IMR-90 (cell line): ENCODE measurements around the gene ZC3H4. TPM values are rescaled to one million over a fixed set of nuclear protein-coding genes. Genes with fewer than 3 reads are reported as not detected.

Source experiments
- ATAC-seq: fragments of 200-7000 bp; cut with Tn5 transposase; 2 replicates; pipeline ENCODE4 v1.9.1; 2020; ENCODE audit warnings: low read depth, mild to moderate bottlenecking, moderate library complexity
- BruUV-seq: library from RNA; stranded (reverse); fragments of 400-500 nt; replicated peaks from 2 replicates; lab custom pipeline; 2021; lab: Mats Ljungman, UMichigan
- CTCF ChIA-PET: fragments of 300-600 bp; formaldehyde crosslinking; extraction: SDS; loops from one replicate; lab custom pipeline; 2021; ENCODE audit warnings: antibody characterized with exemption; lab: Yijun Ruan, JAX
- POLR2A ChIA-PET: fragments of 300-600 bp; sonication (Branson Sonifier 250); formaldehyde crosslinking; loops from one replicate; lab custom pipeline; 2022; ENCODE audit warnings: antibody characterized with exemption; ENCODE audit not compliant: unreplicated experiment; lab: Charles Lee
- DNase-seq: peaks from one replicate; pipeline ENCODE4 v3.0.0; 2013
- H2AFZ ChIP-seq: replicated peaks from 2 replicates; pipeline ENCODE3; 2013; ENCODE audit warnings: low read length, mild to moderate bottlenecking; ENCODE audit not compliant: poor library complexity
- H2AK5ac ChIP-seq: 2 replicates; pipeline ENCODE4 v1.6.1; 2013; ENCODE audit warnings: low read depth, low read length, inconsistent platforms
- H2AK9ac ChIP-seq: replicated peaks from 2 replicates; pipeline ENCODE3; 2013; ENCODE audit warnings: mild to moderate bottlenecking, low read depth, low read length, moderate library complexity; ENCODE audit not compliant: poor library complexity
- H2BK120ac ChIP-seq: 2 replicates; pipeline ENCODE4 v1.6.1; 2013; ENCODE audit warnings: low read depth, low read length, inconsistent platforms
- H2BK15ac ChIP-seq: 3 replicates; pipeline ENCODE4 v1.6.1; 2013; ENCODE audit warnings: low read depth, low read length, inconsistent platforms
- H2BK20ac ChIP-seq: 2 replicates; pipeline ENCODE4 v1.6.1; 2013; ENCODE audit warnings: low read depth, mild to moderate bottlenecking, inconsistent platforms, low read length, moderate library complexity
- H2BK5ac ChIP-seq: 2 replicates; pipeline ENCODE4 v1.6.1; 2013; ENCODE audit warnings: mild to moderate bottlenecking, low read depth, low read length, inconsistent platforms; ENCODE audit not compliant: poor library complexity, severe bottlenecking
- H3K14ac ChIP-seq: replicated peaks from 2 replicates; pipeline ENCODE4 v1.6.1; 2013; ENCODE audit warnings: low read depth, low read length, inconsistent platforms
- H3K18ac ChIP-seq: 2 replicates; pipeline ENCODE4 v1.6.1; 2013; ENCODE audit warnings: low read depth, low read length, control low read depth
- H3K23ac ChIP-seq: 2 replicates; pipeline ENCODE4 v1.6.1; 2013; ENCODE audit warnings: low read depth, low read length, inconsistent platforms
- H3K27ac ChIP-seq: 2 replicates; pipeline ENCODE4 v1.5.1; 2013; ENCODE audit warnings: mild to moderate bottlenecking, control low read depth, low read length; ENCODE audit not compliant: insufficient read depth
- H3K27me3 ChIP-seq: 2 replicates; pipeline ENCODE4 v1.6.1; 2013; ENCODE audit warnings: low read length; ENCODE audit not compliant: control insufficient read depth, insufficient read depth
- H3K36me3 ChIP-seq: 2 replicates; pipeline ENCODE4 v1.6.1; 2013; ENCODE audit warnings: low read length, mixed read lengths; ENCODE audit not compliant: control insufficient read depth, insufficient read depth
- H3K4ac ChIP-seq: 2 replicates; pipeline ENCODE4 v1.6.1; 2013; ENCODE audit warnings: low read depth, low read length, inconsistent platforms
- H3K4me1 ChIP-seq: 2 replicates; pipeline ENCODE4 v1.6.1; 2013; ENCODE audit warnings: low read length, mixed read lengths; ENCODE audit not compliant: control insufficient read depth, insufficient read depth
- H3K4me2 ChIP-seq: 2 replicates; pipeline ENCODE4 v1.6.1; 2013; ENCODE audit warnings: low read depth, mild to moderate bottlenecking, control low read depth, low read length, moderate library complexity
- H3K4me3 ChIP-seq: 2 replicates; pipeline ENCODE4 v1.5.1; 2013; ENCODE audit warnings: low read depth, mild to moderate bottlenecking, control low read depth, low read length, moderate library complexity; ENCODE audit not compliant: insufficient read depth
- H3K56ac ChIP-seq: 2 replicates; pipeline ENCODE4 v1.6.1; 2013; ENCODE audit warnings: low read length, inconsistent platforms; ENCODE audit not compliant: insufficient read depth; ENCODE audit errors: extremely low read depth
- H3K79me1 ChIP-seq, 2 experiments: 2 replicates each; pipeline ENCODE4 v1.6.1; 2013; ENCODE audit warnings: low read length in 2 of 2, inconsistent platforms in 1 of 2, low read depth in 1 of 2
- H3K9ac ChIP-seq: 2 replicates; pipeline ENCODE4 v1.6.1; 2013; ENCODE audit warnings: low read depth, low read length, control low read depth
- H3K9me1 ChIP-seq: 2 replicates; pipeline ENCODE4 v1.6.1; 2013; ENCODE audit warnings: low read length, inconsistent platforms; ENCODE audit not compliant: insufficient read depth
- H3K9me3 ChIP-seq: 2 replicates; pipeline ENCODE4 v1.6.1; 2013; ENCODE audit warnings: low read length; ENCODE audit not compliant: control insufficient read depth, insufficient read depth
- H4K20me1 ChIP-seq: 2 replicates; pipeline ENCODE4 v1.6.1; 2013; ENCODE audit warnings: low read length, inconsistent platforms; ENCODE audit not compliant: insufficient read depth
- H4K5ac ChIP-seq: 2 replicates; pipeline ENCODE4 v1.6.1; 2013; ENCODE audit warnings: mild to moderate bottlenecking, low read depth, low read length, control low read depth
- H4K8ac ChIP-seq, 2 experiments: 2 replicates each; pipeline ENCODE4 v1.6.1; 2013; ENCODE audit warnings: low read depth in 2 of 2, low read length in 2 of 2, control low read depth in 1 of 2, inconsistent platforms in 1 of 2
- H4K91ac ChIP-seq: 2 replicates; pipeline ENCODE4 v1.6.1; 2013; ENCODE audit warnings: low read depth, low read length, inconsistent platforms; ENCODE audit not compliant: insufficient read depth
- MAFK ChIP-seq: IDR thresholded peaks from 2 replicates; pipeline ENCODE4 v1.6.1; 2012; ENCODE audit warnings: low read depth, low read length, improper control_type of control experiment
- MAZ ChIP-seq: IDR thresholded peaks from 2 replicates; pipeline ENCODE4 v1.6.1; 2012; ENCODE audit warnings: low read depth, mild to moderate bottlenecking, low read length, improper control_type of control experiment, moderate library complexity, borderline replicate concordance
- MXI1 ChIP-seq: IDR thresholded peaks from 2 replicates; pipeline ENCODE4 v1.6.1; 2012; ENCODE audit warnings: low read depth, mild to moderate bottlenecking, low read length, moderate library complexity, borderline replicate concordance
- NFE2L2 ChIP-seq: fragments of 150-350 bp; IDR thresholded peaks from 2 replicates; pipeline ENCODE4 v1.6.1; 2016; ENCODE audit warnings: low read depth, mild to moderate bottlenecking, low read length
- POLR2A ChIP-seq: IDR thresholded peaks from 2 replicates; pipeline ENCODE4 v1.6.1; 2012; ENCODE audit warnings: mild to moderate bottlenecking, low read depth, low read length
- RAD21 ChIP-seq: IDR thresholded peaks from 2 replicates; pipeline ENCODE4 v1.6.1; 2012; ENCODE audit warnings: low read length, improper control_type of control experiment
- RCOR1 ChIP-seq: IDR thresholded peaks from 2 replicates; pipeline ENCODE4 v1.6.1; 2012; ENCODE audit warnings: mild to moderate bottlenecking, low read length, improper control_type of control experiment; ENCODE audit not compliant: insufficient replicate concordance
- RFX5 ChIP-seq: IDR thresholded peaks from 2 replicates; pipeline ENCODE4 v1.8.0; 2012; ENCODE audit warnings: low read depth, mild to moderate bottlenecking, low read length, moderate library complexity
- SMC3 ChIP-seq: fragments of 150-350 bp; IDR thresholded peaks from 2 replicates; pipeline ENCODE4 v1.6.1; 2016; ENCODE audit warnings: low read depth, mild to moderate bottlenecking, antibody characterized with exemption, low read length, moderate library complexity
- WGBS, 2 experiments: methylation state at CpG; one replicate each; pipeline versions ENCODE4 v1.1.5 to v1.1.7; 2013; ENCODE audit warnings: missing lambda C conversion rate in 2 of 2; ENCODE audit not compliant: insufficient read length in 1 of 2; ENCODE audit errors: extremely low coverage in 2 of 2; 5-methylcytosine and 5-hydroxymethylcytosine counted together
- dilution Hi-C: fragments of 300-500 bp; cut with HindIII; formaldehyde crosslinking; loops from one replicate; pipeline ENCODE4 v1.14.3; 2018; ENCODE audit warnings: low sequenced_read_pairs; ENCODE audit not compliant: unreplicated experiment
- in situ Hi-C: fragments of 300-500 bp; cut with MboI; formaldehyde crosslinking; loops from 3 replicates; pipeline ENCODE4 v1.14.3; 2019; ENCODE audit warnings: low sequenced_read_pairs, inconsistent platforms, mixed read lengths
- intact Hi-C: fragments of 100-400 bp; cut with micrococcal nuclease; formaldehyde crosslinking; loops from 2 replicates; pipeline ENCODE4 v1.10.0; 2022
- polyA plus RNA-seq, 3 experiments: library from polyadenylated mRNA; depleted of rRNA; stranded (reverse); fragments of >200 nt; gene quantifications; 2 replicates each; pipeline ENCODE4 v1.2.3, GENCODE V29; 2012; ENCODE audit warnings: low replicate concordance in 1 of 3
- total RNA-seq: library from RNA; depleted of rRNA; stranded (reverse); fragments of >200 nt; gene quantifications from 2 replicates; pipeline ENCODE4 v1.2.3, GENCODE V29; 2012
- TF ChIP-seq, protein P1 (sequence below): fragments of 150-350 bp; IDR thresholded peaks from 2 replicates; pipeline ENCODE4 v1.6.1; 2016; ENCODE audit warnings: low read depth, mild to moderate bottlenecking, low read length, moderate library complexity, borderline replicate concordance
- TF ChIP-seq, protein P2 (sequence below): fragments of 150-350 bp; IDR thresholded peaks from 2 replicates; pipeline ENCODE4 v1.6.1; 2017; ENCODE audit warnings: mild to moderate bottlenecking, antibody characterized with exemption, low read length, low read depth

Gene ZC3H4
- total and polyA plus RNA-seq, 2 of the 4 experiments (the other 2 are of a cell fraction), result 3.9 to 8.9 TPM

DNA sequence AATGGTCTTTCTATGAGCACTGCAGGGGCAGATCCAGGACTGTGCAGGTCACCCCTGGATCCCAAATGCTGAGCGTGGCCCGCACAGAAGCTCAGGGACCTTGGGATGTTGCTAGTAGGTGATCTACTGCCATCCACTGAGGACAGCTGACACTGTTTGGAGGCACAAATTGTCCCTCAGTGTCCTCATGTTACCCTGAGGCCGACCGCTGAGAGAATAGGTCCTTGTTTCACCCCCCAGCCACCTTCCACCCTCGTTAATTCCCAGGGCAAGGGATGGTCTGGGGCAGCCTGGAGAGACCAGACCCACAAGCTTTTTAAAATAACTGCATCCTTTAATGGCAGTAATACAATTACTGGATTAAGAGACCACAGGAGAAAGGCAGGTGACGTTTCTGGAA is 49.7 kb downstream of the ZC3H4 start:
- TF ChIP-seq RCOR1 (no peak), NFE2L2 (no peak), RAD21 (no peak), SMC3 (no peak), MAZ (no peak), RFX5 (no peak), POLR2A (no peak), MXI1 (no peak), MAFK (no peak)
- TF ChIP-seq, protein P1, sequence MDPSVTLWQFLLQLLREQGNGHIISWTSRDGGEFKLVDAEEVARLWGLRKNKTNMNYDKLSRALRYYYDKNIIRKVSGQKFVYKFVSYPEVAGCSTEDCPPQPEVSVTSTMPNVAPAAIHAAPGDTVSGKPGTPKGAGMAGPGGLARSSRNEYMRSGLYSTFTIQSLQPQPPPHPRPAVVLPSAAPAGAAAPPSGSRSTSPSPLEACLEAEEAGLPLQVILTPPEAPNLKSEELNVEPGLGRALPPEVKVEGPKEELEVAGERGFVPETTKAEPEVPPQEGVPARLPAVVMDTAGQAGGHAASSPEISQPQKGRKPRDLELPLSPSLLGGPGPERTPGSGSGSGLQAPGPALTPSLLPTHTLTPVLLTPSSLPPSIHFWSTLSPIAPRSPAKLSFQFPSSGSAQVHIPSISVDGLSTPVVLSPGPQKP, result no peak
- TF ChIP-seq, protein P2, sequence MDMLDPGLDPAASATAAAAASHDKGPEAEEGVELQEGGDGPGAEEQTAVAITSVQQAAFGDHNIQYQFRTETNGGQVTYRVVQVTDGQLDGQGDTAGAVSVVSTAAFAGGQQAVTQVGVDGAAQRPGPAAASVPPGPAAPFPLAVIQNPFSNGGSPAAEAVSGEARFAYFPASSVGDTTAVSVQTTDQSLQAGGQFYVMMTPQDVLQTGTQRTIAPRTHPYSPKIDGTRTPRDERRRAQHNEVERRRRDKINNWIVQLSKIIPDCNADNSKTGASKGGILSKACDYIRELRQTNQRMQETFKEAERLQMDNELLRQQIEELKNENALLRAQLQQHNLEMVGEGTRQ, result no peak
- intact Hi-C loops (no loop called here), dilution Hi-C loops (no loop called here), in situ Hi-C loops (no loop called here)
- Histone ChIP-seq H3K18ac (no peak overlapping the region), H2BK120ac (no peak overlapping the region), H3K4ac (no peak overlapping the region), H2BK5ac (no peak overlapping the region), H3K4me2 (no peak overlapping the region), H3K27ac (no peak overlapping the region), H2AK5ac (no peak overlapping the region), H2BK15ac (no peak overlapping the region), H3K4me3 (no peak overlapping the region), H3K27me3 (no peaks in the 10 kb centered on the region), H3K79me1 (peaks cover 4 to 19% of the 10 kb centered on the region in 2 experiments; a peak in 2 of 4 replicates), H3K9ac (no peak overlapping the region), H2AK9ac (no peak overlapping the region), H4K8ac (no peak overlapping the region), H3K9me1 (peaks cover 7% of the 10 kb centered on the region; the same call in 1 of the 2 replicates), H3K56ac (no peak overlapping the region), H3K9me3 (no peaks in the 10 kb centered on the region), H4K91ac (no peak overlapping the region), H3K4me1 (no peaks in the 10 kb centered on the region), H3K23ac (no peak overlapping the region), H3K14ac (no peak overlapping the region), H4K5ac (no peak overlapping the region), H4K20me1 (0 out of 2 replicates have a peak, but pooled peaks cover 4% of the 10 kb centered on the region), H2BK20ac (no peak overlapping the region), H3K36me3 (peaks cover 37% of the 10 kb centered on the region; the same call in 1 of the 2 replicates), H2AFZ (no peak overlapping the region)
- ATAC-seq (no peak), DNase-seq (no peak)
- WGBS, 2 experiments, result no CpG with 5 or more reads among the region's 6 CpGs
- no TSS peak for BruUV-seq
- CTCF ChIA-PET, result no interaction called here
- POLR2A ChIA-PET, result no interaction called here
